ENCODE results near the gene PRKD2. TPM values are rescaled to one million over a fixed set of nuclear protein-coding genes. Genes with fewer than 3 reads are reported as not detected.

PRKD2 gene
- total RNA-seq, 2 experiments from 2014 or later: 78.8 to 84.4 TPM

GRCh38 chr19:46722421-46723022, 5.6 kb upstream of the PRKD2 start:
- Mint-ChIP-seq H3K4me1 (ENCODE audit: low read depth) (peaks cover 27% of the 10 kb centered on the region), H3K9me3 (no peaks in the 10 kb centered on the region), H3K27me3 (no peaks in the 10 kb centered on the region), H3K4me3 (no peak overlapping the region), H3K27ac (no peak overlapping the region), H3K36me3 (peaks cover 48% of the 10 kb centered on the region)
- ChIA-PET CTCF (no interaction called here), POLR2A (interaction anchor here (0.7 to 1.5 kb wide), 2 partner anchors 9 to 104 kb away, joined by 3 to 4 read pairs; no protein-coding TSS in a partner anchor)
- intact Hi-C loops (cut with micrococcal nuclease): no loop called here
- DNase-seq: no peak

DNA sequence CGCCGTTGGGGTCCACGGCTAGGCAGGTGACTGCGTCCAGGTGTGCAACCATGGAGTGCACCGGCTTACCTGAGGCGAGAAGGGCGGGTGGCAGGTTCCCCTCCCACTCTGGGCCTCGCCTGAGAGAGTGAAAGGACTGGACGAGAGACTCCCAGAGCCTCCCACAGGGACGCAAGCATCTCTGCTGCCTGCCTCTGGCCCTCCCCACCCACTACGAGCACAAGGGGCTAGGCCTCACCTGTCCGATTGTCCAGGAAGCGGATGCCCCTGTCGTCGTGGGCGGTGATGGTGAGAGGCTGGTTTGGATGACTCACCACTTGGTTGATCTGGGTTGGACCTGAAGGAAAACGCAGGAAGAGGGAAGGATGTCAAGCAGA, 5.1 kb upstream of the PRKD2 start:
- CTCF ChIA-PET: no interaction called here
- DNase-seq: no peak
- POLR2A ChIA-PET: no interaction called here
- Mint-ChIP-seq H3K4me1 (ENCODE audit: low read depth) (peaks cover 27% of the 10 kb centered on the region), H3K36me3 (peaks cover 44% of the 10 kb centered on the region), H3K4me3 (no peak overlapping the region), H3K27ac (no peak overlapping the region), H3K9me3 (no peaks in the 10 kb centered on the region), H3K27me3 (no peaks in the 10 kb centered on the region)
- intact Hi-C loops (cut with micrococcal nuclease): no loop called here

DNA sequence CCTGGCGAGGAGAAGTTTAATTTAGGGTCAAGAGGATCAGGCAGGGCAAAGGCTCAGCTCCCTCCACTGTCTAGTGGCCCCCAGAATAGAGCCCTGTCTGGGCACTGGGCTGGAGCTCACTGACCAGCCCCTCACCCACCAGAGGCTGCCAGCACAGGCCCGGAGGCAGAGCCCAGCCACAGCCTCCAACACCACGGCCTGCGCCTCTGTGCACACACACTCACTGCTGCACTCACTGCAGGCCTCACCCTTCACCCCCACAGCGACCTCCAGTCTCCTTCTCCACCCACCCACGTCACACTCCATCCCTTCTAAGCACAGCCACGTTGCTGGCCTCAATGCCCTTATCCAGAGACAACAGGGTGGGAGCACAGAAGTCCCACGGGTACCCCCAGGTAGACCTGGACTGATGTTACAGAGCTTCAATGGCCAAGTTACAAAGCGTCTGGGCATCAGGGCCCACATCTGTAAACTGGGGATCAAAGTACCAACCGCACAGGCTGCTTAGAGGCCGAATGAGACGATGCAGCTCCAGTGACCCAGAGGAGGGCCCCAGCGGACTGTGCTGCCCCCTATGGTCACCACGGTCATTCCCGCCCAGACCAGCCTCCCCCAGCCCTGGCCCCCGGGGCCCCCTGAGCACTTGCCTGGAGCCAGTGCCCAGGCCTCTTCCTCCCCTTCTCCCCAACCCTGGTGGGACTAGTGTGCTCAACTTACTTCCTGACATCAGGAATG, 4.5 kb upstream of the PRKD2 start:
- H3K9me3 Mint-ChIP-seq: no peaks in the 10 kb centered on the region
- intact Hi-C loops (cut with micrococcal nuclease): no loop called here
- H3K4me3 Mint-ChIP-seq: no peak overlapping the region
- no peaks in the 10 kb centered on the region for H3K27me3 Mint-ChIP-seq
- peaks cover 27% of the 10 kb centered on the region for H3K4me1 Mint-ChIP-seq (ENCODE audit: low read depth)
- POLR2A ChIA-PET: no interaction called here
- DNase-seq: no peak
- CTCF ChIA-PET: interaction anchor here (1.4 kb wide), 1 partner anchor 9 kb away, joined by 3 read pairs; no protein-coding TSS in a partner anchor
- H3K27ac Mint-ChIP-seq: no peak overlapping the region
- H3K36me3 Mint-ChIP-seq: peaks cover 39% of the 10 kb centered on the region

DNA sequence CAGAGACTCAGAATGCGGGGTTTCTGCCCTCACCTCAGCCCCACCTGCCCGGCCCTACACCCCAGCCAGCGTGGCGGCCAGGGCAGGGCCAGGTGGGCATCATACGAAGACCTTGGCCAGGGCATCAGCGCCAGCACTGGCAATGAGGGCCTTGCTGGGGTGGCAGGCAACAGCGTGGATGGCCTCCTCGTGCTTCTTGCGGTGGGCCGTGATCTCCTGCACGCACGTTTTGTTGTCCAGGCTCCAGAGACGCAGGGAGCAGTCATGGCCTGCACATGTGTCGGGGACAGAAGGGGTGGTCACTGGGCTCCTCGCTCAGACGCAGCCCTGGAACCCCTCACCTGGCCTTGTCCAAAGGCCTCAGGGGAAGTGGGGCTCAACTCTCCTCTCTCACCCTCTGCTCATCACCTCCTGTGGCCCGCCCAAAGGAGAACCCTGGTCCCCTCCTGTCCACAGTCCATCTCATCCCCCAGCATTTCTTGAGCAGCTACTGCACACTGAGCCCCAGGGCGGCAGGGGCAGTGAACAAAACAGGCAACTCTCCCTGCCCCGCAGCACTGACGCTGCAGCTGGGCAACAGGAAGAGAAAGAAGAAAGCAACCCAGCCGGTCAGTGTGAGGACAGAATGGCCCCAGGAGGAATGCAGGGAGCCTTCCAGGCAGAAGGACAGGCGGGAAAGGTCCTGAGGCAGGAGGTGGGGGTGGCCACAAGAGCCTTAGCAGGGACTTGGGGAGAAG, 3.8 kb upstream of the PRKD2 start:
- Mint-ChIP-seq H3K36me3 (peaks cover 31% of the 10 kb centered on the region), H3K27ac (peak overlapping the region; percentile 35)
- CTCF ChIA-PET: interaction anchor here (1.2 to 1.4 kb wide), 2 partner anchors 10 to 27 kb away, joined by 3 read pairs; no protein-coding TSS in a partner anchor

GRCh38 chr19:46719629-46720502, 3.0 kb upstream of the PRKD2 start:
- no peak for DNase-seq
- H3K27ac Mint-ChIP-seq: peak overlapping the region; percentile 14
- intact Hi-C loops (cut with micrococcal nuclease): no loop called here
- H3K9me3 Mint-ChIP-seq: no peaks in the 10 kb centered on the region
- no peaks in the 10 kb centered on the region for H3K27me3 Mint-ChIP-seq
- H3K4me3 Mint-ChIP-seq: no peak overlapping the region
- POLR2A ChIA-PET: no interaction called here
- CTCF ChIA-PET: interaction anchor here (0.7 to 1.4 kb wide), 4 partner anchors 9 to 28 kb away, joined by 3 read pairs; no protein-coding TSS in a partner anchor
- H3K36me3 Mint-ChIP-seq: peaks cover 31% of the 10 kb centered on the region
- H3K4me1 Mint-ChIP-seq (ENCODE audit: low read depth): peaks cover 32% of the 10 kb centered on the region

More for the DNA sequence above, 3.8 kb upstream of the PRKD2 start:
- no peaks in the 10 kb centered on the region for H3K27me3 Mint-ChIP-seq
- POLR2A ChIA-PET: no interaction called here
- H3K4me1 Mint-ChIP-seq (ENCODE audit: low read depth): peaks cover 27% of the 10 kb centered on the region
- no peak overlapping the region for H3K4me3 Mint-ChIP-seq
- H3K9me3 Mint-ChIP-seq: no peaks in the 10 kb centered on the region
- no peak for DNase-seq
- intact Hi-C loops (cut with micrococcal nuclease): no loop called here

DNA sequence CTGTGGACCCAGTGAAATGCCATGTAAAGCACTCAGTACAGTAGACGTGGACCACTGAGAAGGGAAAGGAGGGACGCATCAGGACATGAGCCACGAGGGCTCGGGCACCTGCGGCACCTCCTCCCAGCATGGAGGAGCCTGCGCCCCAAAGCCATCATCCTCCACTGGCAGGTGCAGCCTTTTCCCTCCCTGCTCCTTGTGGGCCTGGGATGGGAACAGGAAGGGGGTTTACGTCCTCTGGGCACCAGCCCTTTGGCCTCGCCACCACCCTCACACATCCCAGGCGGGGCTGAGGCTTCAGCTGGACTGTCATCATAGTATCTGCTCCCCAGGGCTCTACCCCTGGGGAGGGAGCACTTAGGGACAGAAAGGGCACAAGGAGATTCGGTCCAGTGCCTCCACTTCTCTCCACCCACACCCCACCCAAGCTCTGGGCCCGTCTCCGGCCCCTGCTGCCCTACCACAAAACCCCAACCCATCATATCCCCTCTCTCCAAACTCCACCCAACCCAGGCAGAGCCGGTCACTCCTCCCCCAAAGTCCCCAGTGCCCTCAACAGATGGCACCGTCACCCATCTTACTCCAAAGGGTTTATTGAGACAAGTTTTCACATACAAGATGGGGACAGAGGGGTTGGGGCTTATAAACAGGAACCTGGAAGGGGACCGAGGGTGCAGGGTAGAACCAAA, 2.2 kb upstream of the PRKD2 start:
- intact Hi-C loops (cut with micrococcal nuclease): no loop called here
- H3K27ac Mint-ChIP-seq: peak overlapping the region; percentile 14

DNA sequence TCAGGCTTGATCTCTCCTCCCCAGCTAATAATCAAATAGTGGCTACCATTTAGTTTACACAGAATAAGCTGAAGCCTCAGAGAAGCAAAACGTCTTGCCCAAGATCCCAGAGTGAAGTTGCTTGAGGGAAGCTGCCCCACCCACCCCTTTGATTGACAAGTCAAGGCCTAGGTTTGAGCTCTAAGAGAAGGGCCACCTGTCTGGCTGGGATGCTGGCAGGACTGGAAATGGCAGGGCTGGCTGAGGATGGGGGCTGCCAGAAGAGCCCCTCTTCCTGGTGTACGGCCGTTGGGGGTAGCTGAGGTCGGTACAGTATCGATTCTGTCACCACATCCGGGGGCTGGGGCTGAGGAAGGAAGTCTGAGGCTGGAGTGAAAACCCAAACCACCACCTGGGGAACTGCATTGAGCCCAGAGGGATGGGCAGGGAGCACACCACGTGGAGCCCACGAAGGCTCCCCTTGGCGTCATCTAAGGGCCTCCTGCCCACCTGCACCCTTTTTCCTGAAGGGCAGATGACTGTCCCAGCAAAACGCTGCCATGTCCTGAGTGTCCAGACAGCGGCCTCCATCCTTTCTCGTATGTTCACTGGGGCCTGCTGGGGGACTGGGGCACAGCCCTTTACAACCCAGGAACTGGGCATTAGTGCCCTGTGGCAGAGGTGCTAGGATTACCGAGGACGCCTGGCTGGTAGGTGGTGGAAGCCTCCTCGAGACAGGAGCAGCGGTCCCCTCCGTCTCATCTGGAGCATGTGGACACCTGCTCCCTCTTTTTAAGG, 1.4 kb upstream of the PRKD2 start:
- DNase-seq: peak; percentile 77
- H3K9me3 Mint-ChIP-seq: no peaks in the 10 kb centered on the region
- intact Hi-C loops (cut with micrococcal nuclease): no loop called here
- H3K36me3 Mint-ChIP-seq: peaks cover 28% of the 10 kb centered on the region
- peak overlapping the region; percentile 93 for H3K4me3 Mint-ChIP-seq
- no peaks in the 10 kb centered on the region for H3K27me3 Mint-ChIP-seq
- peaks cover 37% of the 10 kb centered on the region for H3K4me1 Mint-ChIP-seq (ENCODE audit: low read depth)
- ChIA-PET CTCF (interaction anchor here (0.7 to 1.1 kb wide), 5 partner anchors 10 to 14 kb away, joined by 3 to 7 read pairs (median 3); no protein-coding TSS in a partner anchor), POLR2A (interaction anchor here (1.3 kb wide), 1 partner anchor 118 kb away, joined by 3 read pairs; no protein-coding TSS in a partner anchor)
- H3K27ac Mint-ChIP-seq: peak overlapping the region; percentile 95

More for the DNA sequence above, 2.2 kb upstream of the PRKD2 start:
- DNase-seq: no peak
- H3K9me3 Mint-ChIP-seq: no peaks in the 10 kb centered on the region
- peaks cover 26% of the 10 kb centered on the region for H3K36me3 Mint-ChIP-seq
- no peaks in the 10 kb centered on the region for H3K27me3 Mint-ChIP-seq
- H3K4me3 Mint-ChIP-seq: no peak overlapping the region
- peaks cover 32% of the 10 kb centered on the region for H3K4me1 Mint-ChIP-seq (ENCODE audit: low read depth)
- POLR2A ChIA-PET: no interaction called here
- CTCF ChIA-PET: interaction anchor here (0.7 to 1.0 kb wide), 2 partner anchors 10 to 13 kb away, joined by 3 read pairs; no protein-coding TSS in a partner anchor

DNA sequence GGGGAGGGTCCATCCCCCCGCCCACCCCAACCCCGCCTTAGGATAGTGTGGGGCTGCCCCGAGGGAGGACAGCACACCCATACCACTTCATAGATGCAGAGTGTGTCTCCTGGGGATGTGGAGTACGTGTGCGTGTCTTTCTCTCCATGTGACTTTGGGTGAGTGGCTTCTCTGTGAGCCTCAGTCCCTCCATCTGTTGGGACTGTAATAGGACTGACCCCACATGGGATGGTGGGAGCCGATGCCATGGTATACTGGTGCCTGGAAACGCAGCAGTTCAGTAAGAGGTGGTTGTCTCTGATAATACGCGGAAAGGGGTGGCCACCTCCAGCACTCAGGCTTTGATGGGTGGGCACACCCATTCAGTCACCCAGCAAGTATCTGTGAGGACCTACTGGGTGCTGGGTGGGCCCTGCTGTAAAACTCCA, 816 bp upstream of the PRKD2 start:
- no peaks in the 10 kb centered on the region for H3K9me3 Mint-ChIP-seq
- H3K27ac Mint-ChIP-seq: peak overlapping the region; percentile 95
- H3K27me3 Mint-ChIP-seq: no peaks in the 10 kb centered on the region
- H3K36me3 Mint-ChIP-seq: peaks cover 28% of the 10 kb centered on the region
- intact Hi-C loops (cut with micrococcal nuclease): loop anchor here (2.0 kb wide), 2 partner anchors 117 to 539 kb away; partner anchors contain the start of genes CALM3 and CCDC9
- peak; percentile 37 for DNase-seq
- peaks cover 38% of the 10 kb centered on the region for H3K4me1 Mint-ChIP-seq (ENCODE audit: low read depth)
- ChIA-PET CTCF (interaction anchor here (0.7 to 1.1 kb wide), 4 partner anchors 10 to 13 kb away, joined by 3 to 7 read pairs (median 4); no protein-coding TSS in a partner anchor), POLR2A (interaction anchor here (1.3 kb wide), 1 partner anchor 117 kb away, joined by 3 read pairs; no protein-coding TSS in a partner anchor)
- peak overlapping the region; percentile 93 for H3K4me3 Mint-ChIP-seq

- Mint-ChIP-seq H3K4me3 (peak overlapping the region; percentile 93), H3K4me1 (ENCODE audit: low read depth) (peaks cover 36% of the 10 kb centered on the region), H3K27ac (peak overlapping the region; percentile 95), H3K36me3 (peaks cover 21% of the 10 kb centered on the region), H3K9me3 (no peaks in the 10 kb centered on the region), H3K27me3 (no peaks in the 10 kb centered on the region)
- POLR2A ChIA-PET: no interaction called here
- CTCF ChIA-PET: interaction anchor here (2.1 to 5.6 kb wide), 2 partner anchors 12 to 13 kb away, joined by 15 to 68 read pairs; no protein-coding TSS in a partner anchor
- no peak for DNase-seq
- intact Hi-C loops (cut with micrococcal nuclease): loop anchor here (2.0 kb wide), 2 partner anchors 116 to 540 kb away; partner anchors contain the start of genes CALM3 and CCDC9
These were observed 261 bp downstream of the PRKD2 start for GRCh38 chr19:46716672-46717033.
